SK-N-SH (cell line): ENCODE measurements around the gene ATP1A1.

Experiments used
- CTCF ChIP-seq: fragments of 200-600 bp; sonication (generic); IDR thresholded peaks from 2 replicates; pipeline ENCODE4 v1.6.1; 2017; ENCODE audit warnings: antibody characterized with exemption, mild to moderate bottlenecking, moderate library complexity
- ELF1 ChIP-seq: IDR thresholded peaks from 2 replicates; pipeline ENCODE4 v1.4.0; 2012
- EZH2phosphoT487 ChIP-seq: fragments of 200-600 bp; sonication (generic); IDR thresholded peaks from 2 replicates; pipeline ENCODE4 v1.6.1; 2017; ENCODE audit warnings: low read depth, mixed run types, mild to moderate bottlenecking, antibody characterized with exemption, moderate library complexity, borderline replicate concordance
- FOXJ3 ChIP-seq: sonication (generic); formaldehyde crosslinking; IDR thresholded peaks from 2 replicates; pipeline ENCODE4 v1.5.1; 2020; ENCODE audit warnings: mild to moderate bottlenecking, missing genetic modification reagents
- FOXM1 ChIP-seq: IDR thresholded peaks from 2 replicates; pipeline ENCODE4 v1.4.0; 2012; ENCODE audit warnings: low read depth, mild to moderate bottlenecking
- GATA2 ChIP-seq: sonication (generic); formaldehyde crosslinking; IDR thresholded peaks from 2 replicates; pipeline ENCODE4 v1.5.0; 2020; ENCODE audit warnings: mild to moderate bottlenecking, missing genetic modification reagents
- IRF3 ChIP-seq: fragments of 150-350 bp; IDR thresholded peaks from 2 replicates; pipeline ENCODE4 v1.6.1; 2016; ENCODE audit warnings: mild to moderate bottlenecking, low read depth, low read length
- JUND ChIP-seq: IDR thresholded peaks from 2 replicates; pipeline ENCODE4 v1.4.0; 2012
- POLR2AphosphoS5 ChIP-seq: IDR thresholded peaks from 2 replicates; pipeline ENCODE4 v1.6.1; 2012; ENCODE audit warnings: low read depth, low read length
- RFX5 ChIP-seq: IDR thresholded peaks from 2 replicates; pipeline ENCODE4 v1.6.1; 2012; ENCODE audit warnings: mild to moderate bottlenecking, improper control_type of control experiment, low read length
- SIN3A ChIP-seq: IDR thresholded peaks from 2 replicates; pipeline ENCODE4 v1.6.1; 2012; ENCODE audit warnings: low read depth, mild to moderate bottlenecking, low read length, moderate library complexity, borderline replicate concordance
- TAF1 ChIP-seq: IDR thresholded peaks from 2 replicates; pipeline ENCODE4 v1.6.1; 2012; ENCODE audit warnings: low read depth, mild to moderate bottlenecking, low read length, moderate library complexity, borderline replicate concordance
- TF ChIP-seq, protein P1 (sequence below): IDR thresholded peaks from 2 replicates; pipeline ENCODE4 v1.6.1; 2012; ENCODE audit warnings: mild to moderate bottlenecking, low read depth, low read length, moderate library complexity
- TF ChIP-seq, protein P2 (sequence below): IDR thresholded peaks from 2 replicates; pipeline ENCODE4 v1.4.0; 2012; ENCODE audit warnings: low read depth, borderline replicate concordance

- TF ChIP-seq CTCF (no peak), POLR2AphosphoS5 (no peak), FOXM1 (no peak), EZH2phosphoT487 (no peak), RFX5 (no peak), ELF1 (no peak), TAF1 (no peak), JUND (no peak), FOXJ3 (CRISPR knock-in tag) (no peak), IRF3 (no peak), GATA2 (CRISPR knock-in tag) (no peak), SIN3A (no peak)
- TF ChIP-seq, protein P1, sequence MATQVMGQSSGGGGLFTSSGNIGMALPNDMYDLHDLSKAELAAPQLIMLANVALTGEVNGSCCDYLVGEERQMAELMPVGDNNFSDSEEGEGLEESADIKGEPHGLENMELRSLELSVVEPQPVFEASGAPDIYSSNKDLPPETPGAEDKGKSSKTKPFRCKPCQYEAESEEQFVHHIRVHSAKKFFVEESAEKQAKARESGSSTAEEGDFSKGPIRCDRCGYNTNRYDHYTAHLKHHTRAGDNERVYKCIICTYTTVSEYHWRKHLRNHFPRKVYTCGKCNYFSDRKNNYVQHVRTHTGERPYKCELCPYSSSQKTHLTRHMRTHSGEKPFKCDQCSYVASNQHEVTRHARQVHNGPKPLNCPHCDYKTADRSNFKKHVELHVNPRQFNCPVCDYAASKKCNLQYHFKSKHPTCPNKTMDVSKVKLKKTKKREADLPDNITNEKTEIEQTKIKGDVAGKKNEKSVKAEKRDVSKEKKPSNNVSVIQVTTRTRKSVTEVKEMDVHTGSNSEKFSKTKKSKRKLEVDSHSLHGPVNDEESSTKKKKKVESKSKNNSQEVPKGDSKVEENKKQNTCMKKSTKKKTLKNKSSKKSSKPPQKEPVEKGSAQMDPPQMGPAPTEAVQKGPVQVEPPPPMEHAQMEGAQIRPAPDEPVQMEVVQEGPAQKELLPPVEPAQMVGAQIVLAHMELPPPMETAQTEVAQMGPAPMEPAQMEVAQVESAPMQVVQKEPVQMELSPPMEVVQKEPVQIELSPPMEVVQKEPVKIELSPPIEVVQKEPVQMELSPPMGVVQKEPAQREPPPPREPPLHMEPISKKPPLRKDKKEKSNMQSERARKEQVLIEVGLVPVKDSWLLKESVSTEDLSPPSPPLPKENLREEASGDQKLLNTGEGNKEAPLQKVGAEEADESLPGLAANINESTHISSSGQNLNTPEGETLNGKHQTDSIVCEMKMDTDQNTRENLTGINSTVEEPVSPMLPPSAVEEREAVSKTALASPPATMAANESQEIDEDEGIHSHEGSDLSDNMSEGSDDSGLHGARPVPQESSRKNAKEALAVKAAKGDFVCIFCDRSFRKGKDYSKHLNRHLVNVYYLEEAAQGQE: no peak
- TF ChIP-seq, protein P2, sequence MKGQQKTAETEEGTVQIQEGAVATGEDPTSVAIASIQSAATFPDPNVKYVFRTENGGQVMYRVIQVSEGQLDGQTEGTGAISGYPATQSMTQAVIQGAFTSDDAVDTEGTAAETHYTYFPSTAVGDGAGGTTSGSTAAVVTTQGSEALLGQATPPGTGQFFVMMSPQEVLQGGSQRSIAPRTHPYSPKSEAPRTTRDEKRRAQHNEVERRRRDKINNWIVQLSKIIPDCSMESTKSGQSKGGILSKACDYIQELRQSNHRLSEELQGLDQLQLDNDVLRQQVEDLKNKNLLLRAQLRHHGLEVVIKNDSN: no peak
These were observed 6.8 kb downstream of the ATP1A1 start for GRCh38 chr1:116379674-116380498.
